A673 (cell line): ENCODE measurements around the gene SERINC4.

Experiments used
- EZH2 ChIP-seq: fragments of 200-600 bp; sonication (generic); IDR thresholded peaks from 2 replicates; pipeline ENCODE4 v1.6.1; 2017; ENCODE audit warnings: borderline replicate concordance, low read depth, mild to moderate bottlenecking, mixed read lengths, antibody characterized with exemption, low read length; ENCODE audit not compliant: poor library complexity, severe bottlenecking
- TF ChIP-seq, protein P1 (sequence below): fragments of 300-800, 200-600 bp; sonication (generic); conservative IDR thresholded peaks from 2 replicates; pipeline ENCODE4 v1.5.1; 2017; ENCODE audit warnings: low read depth, mild to moderate bottlenecking, antibody characterized with exemption, low read length, moderate library complexity, mixed read lengths

DNA sequence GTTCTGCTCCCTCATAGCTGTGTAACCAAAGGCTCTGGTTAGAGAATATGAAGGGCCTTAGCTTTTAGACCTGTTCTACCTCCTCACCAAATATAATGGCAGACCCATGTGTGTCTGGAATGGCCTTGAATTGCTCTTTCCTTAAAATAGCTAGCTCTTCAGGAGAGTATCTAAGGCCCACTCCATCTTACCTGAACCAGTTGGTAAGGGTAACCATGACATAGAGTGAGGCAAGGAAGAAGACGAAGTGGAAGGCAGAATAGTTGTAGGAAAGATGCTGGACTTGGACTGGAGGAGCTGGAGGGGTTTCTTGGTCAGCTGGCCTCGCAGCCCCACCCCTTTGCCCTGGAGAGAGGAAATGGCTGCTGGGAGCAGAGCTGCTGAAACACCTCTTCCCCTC, 4.8 kb downstream of the SERINC4 start:
- TF ChIP-seq, protein P1, sequence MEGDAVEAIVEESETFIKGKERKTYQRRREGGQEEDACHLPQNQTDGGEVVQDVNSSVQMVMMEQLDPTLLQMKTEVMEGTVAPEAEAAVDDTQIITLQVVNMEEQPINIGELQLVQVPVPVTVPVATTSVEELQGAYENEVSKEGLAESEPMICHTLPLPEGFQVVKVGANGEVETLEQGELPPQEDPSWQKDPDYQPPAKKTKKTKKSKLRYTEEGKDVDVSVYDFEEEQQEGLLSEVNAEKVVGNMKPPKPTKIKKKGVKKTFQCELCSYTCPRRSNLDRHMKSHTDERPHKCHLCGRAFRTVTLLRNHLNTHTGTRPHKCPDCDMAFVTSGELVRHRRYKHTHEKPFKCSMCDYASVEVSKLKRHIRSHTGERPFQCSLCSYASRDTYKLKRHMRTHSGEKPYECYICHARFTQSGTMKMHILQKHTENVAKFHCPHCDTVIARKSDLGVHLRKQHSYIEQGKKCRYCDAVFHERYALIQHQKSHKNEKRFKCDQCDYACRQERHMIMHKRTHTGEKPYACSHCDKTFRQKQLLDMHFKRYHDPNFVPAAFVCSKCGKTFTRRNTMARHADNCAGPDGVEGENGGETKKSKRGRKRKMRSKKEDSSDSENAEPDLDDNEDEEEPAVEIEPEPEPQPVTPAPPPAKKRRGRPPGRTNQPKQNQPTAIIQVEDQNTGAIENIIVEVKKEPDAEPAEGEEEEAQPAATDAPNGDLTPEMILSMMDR: no peak
- TF ChIP-seq EZH2: no peak
